BLaER1 treated with 17β-estradiol and CSF1 and Interleukin-3, amounts not matched to agents 10 nM and 100 nM (cell line): Measurements from ENCODE around the gene ADAM29.

Source experiments
- H3K27ac ChIP-seq, 11 experiments: shearing (Covaris generic); formaldehyde crosslinking; 2 replicates each; pipeline ENCODE4 v1.8.1; 2022
- H3K27me3 ChIP-seq, 11 experiments: shearing (Covaris generic); formaldehyde crosslinking; 2 replicates each; pipeline ENCODE4 v1.8.1; 2022
- H3K36me3 ChIP-seq, 11 experiments: shearing (Covaris generic); formaldehyde crosslinking; 2 replicates each; pipeline ENCODE4 v1.8.1; 2022
- H3K4me1 ChIP-seq, 10 experiments: shearing (Covaris generic); formaldehyde crosslinking; 2 replicates each; pipeline ENCODE4 v1.8.1; 2022
- H3K4me2 ChIP-seq, 11 experiments: shearing (Covaris generic); formaldehyde crosslinking; 2 replicates each; pipeline ENCODE4 v1.8.1; 2022
- H3K4me3 ChIP-seq, 10 experiments: shearing (Covaris generic); formaldehyde crosslinking; 2 replicates each; pipeline ENCODE4 v1.8.1; 2022
- H3K9ac ChIP-seq, 11 experiments: shearing (Covaris generic); formaldehyde crosslinking; 2 replicates each; pipeline ENCODE4 v1.8.1; 2022
- H3K9me3 ChIP-seq, 11 experiments: shearing (Covaris generic); formaldehyde crosslinking; replicated peaks in 1 of 11; 2 replicates each; pipeline ENCODE4 v1.8.1; 2022
- H4K20me1 ChIP-seq, 11 experiments: shearing (Covaris generic); formaldehyde crosslinking; 2 replicates each; pipeline ENCODE4 v1.8.1; 2022
- Cebpa-rat ChIP-seq, 11 experiments: shearing (Covaris generic); IDR thresholded peaks; 2 replicates each; pipeline ENCODE4 v1.8.1; 2022

The ADAM29 gene

DNA sequence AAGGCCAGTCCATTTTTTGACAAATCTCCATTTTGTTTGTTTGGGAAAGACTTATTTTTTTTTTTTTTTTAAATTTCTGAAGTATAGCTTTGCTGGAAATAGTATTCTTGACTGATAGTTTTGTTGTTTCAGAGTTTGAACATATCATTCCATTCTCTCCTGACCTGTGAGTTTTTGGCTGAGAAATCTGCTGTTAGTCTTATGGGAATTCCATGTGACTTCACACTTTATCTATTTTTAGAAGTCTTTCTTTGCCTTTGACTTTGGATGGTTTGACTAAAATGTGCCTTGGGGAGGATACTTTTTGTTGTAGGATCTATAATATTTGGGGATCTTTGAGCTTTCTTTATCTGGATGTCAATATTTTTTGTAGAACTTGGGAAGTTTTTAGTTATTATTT lies 10.7 kb upstream of the ADAM29 start:
- Histone ChIP-seq H3K27me3 (no peaks in the 10 kb centered on the region), H3K4me3 (no peak overlapping the region), H3K9me3 (peaks cover 22 to 38% (median 28%) of the 10 kb centered on the region in 11 experiments; a peak in 21 of 22 replicates), H3K4me1 (no peaks in the 10 kb centered on the region), H3K36me3 (no peaks in the 10 kb centered on the region), H3K27ac (no peak overlapping the region), H4K20me1 (no peaks in the 10 kb centered on the region), H3K9ac (no peak overlapping the region), H3K4me2 (no peak overlapping the region)
- no peak for TF ChIP-seq Cebpa-rat (IDR thresholded peaks at IDR 0.05)

DNA sequence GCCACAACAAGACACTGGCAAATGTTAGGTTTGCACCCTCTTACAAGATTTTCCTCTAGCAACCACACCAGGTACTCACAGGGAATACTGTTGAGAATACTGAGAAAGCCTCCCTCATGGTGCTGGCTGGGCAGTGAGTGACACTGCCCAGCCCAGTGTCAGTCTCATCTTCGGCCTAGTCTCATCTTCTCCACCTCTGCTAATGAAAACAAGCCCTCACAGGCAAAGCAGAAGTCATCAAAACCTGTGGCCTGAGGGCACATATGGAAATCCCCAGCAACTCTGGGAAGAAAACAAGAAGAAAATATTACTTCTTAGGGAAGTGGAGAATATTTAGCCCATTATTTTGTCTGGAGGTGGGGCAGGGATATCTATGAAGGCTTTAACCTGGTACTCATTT lies 7.9 kb upstream of the ADAM29 start:
- Histone ChIP-seq H3K9ac (no peak overlapping the region), H3K36me3 (no peaks in the 10 kb centered on the region), H3K9me3 (peaks cover 8 to 21% (median 14%) of the 10 kb centered on the region in 11 experiments; a peak in 19 of 22 replicates), H3K27ac (no peak overlapping the region), H3K4me3 (no peak overlapping the region), H4K20me1 (no peaks in the 10 kb centered on the region), H3K4me2 (no peak overlapping the region), H3K27me3 (no peaks in the 10 kb centered on the region), H3K4me1 (no peaks in the 10 kb centered on the region)
- TF ChIP-seq Cebpa-rat (IDR thresholded peaks at IDR 0.05): no peak

DNA sequence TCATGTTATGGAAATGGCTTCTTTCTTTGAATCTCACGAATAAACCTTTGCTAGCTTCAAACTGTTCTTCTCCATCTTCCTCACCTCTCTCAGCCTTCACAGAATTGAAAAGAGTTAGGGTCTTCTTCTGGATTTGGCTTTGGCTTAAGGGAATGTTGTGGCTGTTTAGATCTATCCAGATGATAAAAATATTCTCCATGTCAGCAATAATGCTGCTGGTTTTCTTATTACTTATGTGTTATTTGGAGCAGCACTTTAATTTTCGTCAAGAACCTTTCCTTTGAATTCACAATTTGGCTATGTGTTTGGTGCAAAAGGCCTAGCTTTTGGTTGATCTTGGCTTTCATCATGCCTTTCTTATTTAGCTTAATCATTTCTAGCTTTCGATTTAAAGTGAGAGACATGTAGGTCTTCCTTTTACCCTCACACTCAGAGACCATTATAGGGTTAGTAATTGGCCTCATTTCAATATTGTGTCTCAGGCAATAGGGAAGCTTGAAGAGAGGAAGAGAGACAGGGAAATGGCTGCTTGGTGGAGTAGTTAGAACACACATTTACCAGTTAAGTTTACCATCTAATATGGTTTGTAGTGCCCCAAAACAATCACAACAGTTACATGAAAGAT lies 5.1 kb upstream of the ADAM29 start:
- Histone ChIP-seq H3K9ac (no peak overlapping the region), H3K36me3 (no peaks in the 10 kb centered on the region), H3K4me2 (no peak overlapping the region), H4K20me1 (no peaks in the 10 kb centered on the region), H3K4me1 (peaks cover 0 to 8% (median 3%) of the 10 kb centered on the region in 10 experiments; a peak in 10 of 20 replicates), H3K27ac (no peak overlapping the region), H3K9me3 (peaks cover 4 to 20% (median 9%) of the 10 kb centered on the region in 11 experiments; a peak in 19 of 22 replicates), H3K27me3 (no peaks in the 10 kb centered on the region), H3K4me3 (no peak overlapping the region)
- no peak for TF ChIP-seq Cebpa-rat (IDR thresholded peaks at IDR 0.05)

GRCh38 chr4:174919886-174920423 lies 1.8 kb downstream of the ADAM29 start:
- TF ChIP-seq Cebpa-rat (IDR thresholded peaks at IDR 0.05): no peak
- Histone ChIP-seq H3K27me3 (no peaks in the 10 kb centered on the region), H3K4me3 (no peak overlapping the region), H3K9me3 (peaks cover 0 to 29% (median 13%) of the 10 kb centered on the region in 11 experiments; a peak in 13 of 22 replicates), H3K36me3 (no peaks in the 10 kb centered on the region), H3K4me2 (peak overlapping the region in 1 of 11 experiments; percentile 7; a peak in 2 of 22 replicates), H3K9ac (no peak overlapping the region), H4K20me1 (no peaks in the 10 kb centered on the region), H3K4me1 (peaks cover 5 to 34% (median 18%) of the 10 kb centered on the region in 10 experiments), H3K27ac (peak overlapping the region in 3 of 11 experiments; percentile 1 to 66 (median 43); a peak in 2 of 22 replicates)

- TF ChIP-seq Cebpa-rat (IDR thresholded peaks at IDR 0.05): no peak
- Histone ChIP-seq H3K4me3 (no peak overlapping the region), H3K9me3 (peaks cover 0 to 10% (median 4%) of the 10 kb centered on the region in 11 experiments; a peak in 6 of 22 replicates), H3K27ac (peak overlapping the region in 7 of 11 experiments; percentile 77 to 91 (median 88); a peak in 13 of 22 replicates), H3K27me3 (no peaks in the 10 kb centered on the region), H3K4me1 (peaks cover 47 to 85% (median 71%) of the 10 kb centered on the region in 10 experiments), H4K20me1 (no peaks in the 10 kb centered on the region), H3K9ac (no peak overlapping the region), H3K4me2 (peak overlapping the region in 7 of 11 experiments; percentile 18 to 81 (median 79); a peak in 10 of 22 replicates), H3K36me3 (no peaks in the 10 kb centered on the region)
These were observed 8.8 kb downstream of the ADAM29 start for GRCh38 chr4:174926958-174927357.

GRCh38 chr4:174928174-174928573 lies 10.0 kb downstream of the ADAM29 start:
- peak overlapping the region in 8 of 11 experiments; percentile 35 to 78 (median 68); a peak in 15 of 22 replicates for H3K9ac ChIP-seq
- H3K27ac ChIP-seq: peak overlapping the region in 10 of 11 experiments; percentile 34 to 91 (median 82); a peak in 18 of 22 replicates
- no peaks in the 10 kb centered on the region for H4K20me1 ChIP-seq
- TF ChIP-seq Cebpa-rat (IDR thresholded peaks at IDR 0.05): peak in 7 of 11 experiments; percentile 24 to 86 (median 56); a peak in 9 of 22 replicates
- peaks cover 0 to 19% (median 9%) of the 10 kb centered on the region in 11 experiments; a peak in 11 of 22 replicates for H3K9me3 ChIP-seq
- H3K4me3 ChIP-seq: peak overlapping the region in 1 of 10 experiments; percentile 20; a peak in 2 of 20 replicates
- H3K4me2 ChIP-seq: peak overlapping the region; percentile 61 to 82 (median 80)
- no peaks in the 10 kb centered on the region for H3K36me3 ChIP-seq
- H3K27me3 ChIP-seq: no peaks in the 10 kb centered on the region
- H3K4me1 ChIP-seq: peaks cover 54 to 91% (median 75%) of the 10 kb centered on the region in 10 experiments

DNA sequence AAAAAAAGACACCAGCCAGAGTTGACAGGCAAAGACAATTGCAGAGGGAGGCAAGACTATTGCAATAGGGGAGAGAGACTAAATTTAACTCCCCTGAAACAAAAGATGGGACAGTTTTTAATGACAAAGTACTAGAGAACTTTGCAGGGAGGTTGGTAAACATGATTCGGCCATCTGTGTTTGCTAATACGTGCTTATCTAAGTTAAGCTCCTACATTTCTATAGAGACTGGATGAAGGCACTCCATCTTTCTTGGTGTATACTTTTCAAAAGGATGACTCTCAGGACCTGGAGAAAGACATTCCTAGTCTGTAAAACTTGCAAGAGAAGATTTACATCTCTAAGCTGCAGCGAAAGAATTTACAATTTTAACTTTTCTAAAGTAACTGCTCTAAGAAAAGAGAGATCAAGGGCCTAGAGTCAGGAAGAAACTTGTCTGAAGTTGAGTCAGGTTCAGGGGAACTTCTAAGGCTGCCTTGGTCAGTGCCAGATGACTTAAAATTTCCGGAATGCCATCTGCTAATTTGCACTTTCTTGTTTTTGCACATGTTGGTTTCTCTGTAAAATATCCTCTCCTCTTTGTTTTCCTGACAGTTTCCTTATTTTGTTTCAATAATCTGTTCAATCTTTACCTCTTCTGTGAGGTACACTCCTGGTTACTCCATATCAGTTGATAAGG lies 10.6 kb downstream of the ADAM29 start:
- H3K27me3 ChIP-seq: no peaks in the 10 kb centered on the region
- H3K4me1 ChIP-seq: peaks cover 57 to 91% (median 75%) of the 10 kb centered on the region in 10 experiments
- H4K20me1 ChIP-seq: no peaks in the 10 kb centered on the region
- peak overlapping the region; percentile 61 to 82 (median 80) for H3K4me2 ChIP-seq
- TF ChIP-seq Cebpa-rat (IDR thresholded peaks at IDR 0.05): peak in 2 of 11 experiments; percentile 6 to 7; a peak in 3 of 22 replicates
- H3K9ac ChIP-seq: peak overlapping the region in 8 of 11 experiments; percentile 35 to 78 (median 68); a peak in 15 of 22 replicates
- H3K9me3 ChIP-seq: peaks cover 2 to 21% (median 13%) of the 10 kb centered on the region in 11 experiments; a peak in 19 of 22 replicates
- H3K27ac ChIP-seq: peak overlapping the region in 10 of 11 experiments; percentile 34 to 91 (median 82); a peak in 20 of 22 replicates
- peak overlapping the region in 8 of 10 experiments; percentile 1 to 56 (median 36); a peak in 7 of 20 replicates for H3K4me3 ChIP-seq
- no peaks in the 10 kb centered on the region; a peak in 1 of 22 replicates for H3K36me3 ChIP-seq

DNA sequence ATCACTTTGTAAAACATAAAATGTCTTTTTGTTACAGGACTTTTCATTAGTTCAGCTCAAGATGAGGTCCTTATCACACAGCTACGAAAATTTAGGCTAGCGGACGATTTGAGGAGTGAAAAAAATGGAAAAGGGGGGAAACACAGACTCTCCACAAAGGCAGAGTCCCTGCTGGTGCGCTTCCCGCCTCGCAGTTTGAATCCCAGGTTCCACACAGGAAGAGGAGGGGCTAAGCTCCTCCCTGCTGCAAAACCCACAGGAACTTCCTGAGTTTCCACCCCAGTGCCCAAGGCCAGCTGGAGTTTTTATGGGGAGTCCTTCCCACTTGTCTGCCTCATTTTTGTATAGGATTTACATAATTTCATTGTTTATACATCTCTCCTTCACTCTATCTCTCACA lies 11.2 kb downstream of the ADAM29 start:
- H3K9ac ChIP-seq: peak overlapping the region in 9 of 11 experiments; percentile 32 to 78 (median 62); a peak in 17 of 22 replicates
- peak overlapping the region in 10 of 11 experiments; percentile 34 to 91 (median 82); a peak in 20 of 22 replicates for H3K27ac ChIP-seq
- peak overlapping the region; percentile 61 to 82 (median 80) for H3K4me2 ChIP-seq

More for the DNA sequence above, 11.2 kb downstream of the ADAM29 start:
- Histone ChIP-seq H3K4me3 (peak overlapping the region; percentile 1 to 56 (median 34); a peak in 16 of 20 replicates), H3K9me3 (peaks cover 6 to 24% (median 16%) of the 10 kb centered on the region in 11 experiments; a peak in 19 of 22 replicates), H4K20me1 (no peaks in the 10 kb centered on the region), H3K4me1 (peaks cover 57 to 84% (median 72%) of the 10 kb centered on the region in 10 experiments), H3K27me3 (no peaks in the 10 kb centered on the region), H3K36me3 (no peaks in the 10 kb centered on the region; a peak in 1 of 22 replicates)
- TF ChIP-seq Cebpa-rat (IDR thresholded peaks at IDR 0.05): no peak
